GM12865 (cell line): ENCODE data around the gene PCYT1B.

ENCODE experiments used
- DNase-seq: peaks from one replicate; pipeline ENCODE4 v3.0.0; 2010; ENCODE audit warnings: low read depth
- H3K4me3 ChIP-seq: 2 replicates; pipeline ENCODE4 v1.5.1; 2011; ENCODE audit warnings: mild to moderate bottlenecking, low read depth, low read length, control low read depth
- TF ChIP-seq, protein P1 (sequence below): IDR thresholded peaks from 2 replicates; pipeline ENCODE4 v1.5.1; 2011; ENCODE audit warnings: low read length, control low read depth, low read depth, inconsistent platforms; ENCODE audit not compliant: insufficient read depth; ENCODE audit errors: missing control alignments

Gene PCYT1B

GRCh38 chrX:24520472-24520871, 126.7 kb downstream of the PCYT1B start:
- H3K4me3 ChIP-seq, result no peak overlapping the region
- DNase-seq, result no peak

DNA sequence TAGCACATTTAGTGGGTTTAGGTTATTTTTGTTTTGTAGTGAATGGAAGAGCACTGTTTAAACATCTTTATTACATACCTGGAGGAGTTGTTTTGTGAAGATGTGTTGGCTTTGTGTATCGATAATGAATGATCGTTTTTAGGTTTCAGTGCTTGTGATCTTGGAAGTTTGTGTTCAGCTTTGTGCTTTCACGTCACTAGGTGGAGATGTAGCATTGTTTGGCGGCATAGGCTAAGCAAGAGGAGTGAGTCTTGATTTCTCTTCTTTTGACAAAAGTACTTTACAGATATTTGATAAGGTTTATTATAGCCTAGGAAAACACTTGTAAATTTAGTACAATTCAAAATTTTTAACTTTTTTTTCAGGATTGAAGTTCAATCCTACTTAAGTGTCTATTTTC, 131.7 kb downstream of the PCYT1B start:
- DNase-seq, result no peak
- no peak overlapping the region for H3K4me3 ChIP-seq
- TF ChIP-seq, protein P1, sequence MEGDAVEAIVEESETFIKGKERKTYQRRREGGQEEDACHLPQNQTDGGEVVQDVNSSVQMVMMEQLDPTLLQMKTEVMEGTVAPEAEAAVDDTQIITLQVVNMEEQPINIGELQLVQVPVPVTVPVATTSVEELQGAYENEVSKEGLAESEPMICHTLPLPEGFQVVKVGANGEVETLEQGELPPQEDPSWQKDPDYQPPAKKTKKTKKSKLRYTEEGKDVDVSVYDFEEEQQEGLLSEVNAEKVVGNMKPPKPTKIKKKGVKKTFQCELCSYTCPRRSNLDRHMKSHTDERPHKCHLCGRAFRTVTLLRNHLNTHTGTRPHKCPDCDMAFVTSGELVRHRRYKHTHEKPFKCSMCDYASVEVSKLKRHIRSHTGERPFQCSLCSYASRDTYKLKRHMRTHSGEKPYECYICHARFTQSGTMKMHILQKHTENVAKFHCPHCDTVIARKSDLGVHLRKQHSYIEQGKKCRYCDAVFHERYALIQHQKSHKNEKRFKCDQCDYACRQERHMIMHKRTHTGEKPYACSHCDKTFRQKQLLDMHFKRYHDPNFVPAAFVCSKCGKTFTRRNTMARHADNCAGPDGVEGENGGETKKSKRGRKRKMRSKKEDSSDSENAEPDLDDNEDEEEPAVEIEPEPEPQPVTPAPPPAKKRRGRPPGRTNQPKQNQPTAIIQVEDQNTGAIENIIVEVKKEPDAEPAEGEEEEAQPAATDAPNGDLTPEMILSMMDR, result no peak

More at GRCh38 chrX:24520472-24520871, 126.7 kb downstream of the PCYT1B start:
- TF ChIP-seq, protein P1, result no peak

GRCh38 chrX:24513416-24513815, 133.7 kb downstream of the PCYT1B start:
- no peak overlapping the region for H3K4me3 ChIP-seq
- DNase-seq, result peak; percentile 76
- TF ChIP-seq, protein P1, result no peak

- no peak overlapping the region for H3K4me3 ChIP-seq
- TF ChIP-seq, protein P1, result no peak
These were observed 138.8 kb downstream of the PCYT1B start for GRCh38 chrX:24508375-24508774.

More at GRCh38 chrX:24508375-24508774, 138.8 kb downstream of the PCYT1B start:
- DNase-seq, result no peak
